ENCODE measurements around the gene CLEC20A. TPM values are rescaled to one million over a fixed set of nuclear protein-coding genes. Genes with fewer than 3 reads are reported as not detected.

Gene CLEC20A
- total and polyA plus RNA-seq, 11 donors, result 0.23 TPM; not detected in 10

GRCh38 chr1:178490967-178491366 is 5.8 kb downstream of the CLEC20A start:
- 85 to 90% (median 88%) methylated on average over 7 to 9 of the region's 9 CpGs for WGBS, 4 donors
- no peak for ATAC-seq
- intact Hi-C loops (cut with DNase I), result no loop called here
- TF ChIP-seq POLR2A (IDR thresholded peaks at IDR 0.05), result no peak
- no peak for TF ChIP-seq CTCF (IDR thresholded peaks at IDR 0.05)
- H3K4me1 ChIP-seq, result peaks cover 0 to 13% (median 7%) of the 10 kb centered on the region in 12 donors
- no peak overlapping the region for H3K27ac ChIP-seq
- no peaks in the 10 kb centered on the region for H3K27me3 ChIP-seq
- H3K36me3 ChIP-seq, result no peaks in the 10 kb centered on the region
- H3K9me3 ChIP-seq, result no peaks in the 10 kb centered on the region
- no peak overlapping the region for H3K4me3 ChIP-seq
- no peak for DNase-seq

- Histone ChIP-seq H3K4me3 (no peak overlapping the region), H3K36me3 (no peaks in the 10 kb centered on the region), H3K4me1 (peaks cover 0 to 21% (median 7%) of the 10 kb centered on the region in 12 donors), H3K27ac (no peak overlapping the region), H3K9me3 (no peaks in the 10 kb centered on the region), H3K27me3 (no peaks in the 10 kb centered on the region)
- ATAC-seq (no peak), DNase-seq (no peak)
- WGBS, 4 donors, result 94 to 98% (median 95%) methylated on average over 3 to 8 of the region's 8 CpGs
- intact Hi-C loops (cut with DNase I), result no loop called here
- TF ChIP-seq CTCF (IDR thresholded peaks at IDR 0.05), result no peak
- no peak for TF ChIP-seq POLR2A (IDR thresholded peaks at IDR 0.05)
Observed at GRCh38 chr1:178490136-178490535, 6.6 kb downstream of the CLEC20A start.

- Histone ChIP-seq H3K9me3 (no peaks in the 10 kb centered on the region), H3K4me3 (no peak overlapping the region), H3K4me1 (peaks cover 0 to 22% (median 7%) of the 10 kb centered on the region in 12 donors), H3K27ac (no peak overlapping the region), H3K27me3 (no peaks in the 10 kb centered on the region), H3K36me3 (no peaks in the 10 kb centered on the region)
- DNase-seq (no peak), ATAC-seq (no peak)
- no peak for TF ChIP-seq CTCF (IDR thresholded peaks at IDR 0.05)
- TF ChIP-seq POLR2A (IDR thresholded peaks at IDR 0.05), result no peak
- 92 to 98% (median 94%) methylated on average over 4 of the region's 4 CpGs for WGBS, 4 donors
- intact Hi-C loops (cut with DNase I), result no loop called here
Observed at GRCh38 chr1:178489399-178489798, 7.4 kb downstream of the CLEC20A start.

GRCh38 chr1:178488393-178488792 is 8.4 kb downstream of the CLEC20A start:
- ATAC-seq, result no peak
- no peak overlapping the region for H3K27ac ChIP-seq
- TF ChIP-seq CTCF (IDR thresholded peaks at IDR 0.05) (no peak), POLR2A (IDR thresholded peaks at IDR 0.05) (no peak)
- no peak for DNase-seq
- no peaks in the 10 kb centered on the region for H3K27me3 ChIP-seq
- H3K4me1 ChIP-seq, result peaks cover 0 to 22% (median 7%) of the 10 kb centered on the region in 12 donors
- intact Hi-C loops (cut with DNase I), result no loop called here
- no peak overlapping the region for H3K4me3 ChIP-seq
- H3K9me3 ChIP-seq, result no peaks in the 10 kb centered on the region
- 88 to 100% (median 94%) methylated on average over 3 to 4 of the region's 4 CpGs for WGBS, 4 donors
- no peaks in the 10 kb centered on the region for H3K36me3 ChIP-seq
